ENCODE results near the gene RABGAP1L. TPM values are rescaled to one million over a fixed set of nuclear protein-coding genes. Genes with fewer than 3 reads are reported as not detected.
"Not testable (repeated sequence)": the region's sequence is repeated elsewhere in the genome, so short reads cannot be mapped to it uniquely, and the experiment has no call there.

RABGAP1L gene
- total RNA-seq, 1 donor from 2014 or later, result 44.1 TPM

DNA sequence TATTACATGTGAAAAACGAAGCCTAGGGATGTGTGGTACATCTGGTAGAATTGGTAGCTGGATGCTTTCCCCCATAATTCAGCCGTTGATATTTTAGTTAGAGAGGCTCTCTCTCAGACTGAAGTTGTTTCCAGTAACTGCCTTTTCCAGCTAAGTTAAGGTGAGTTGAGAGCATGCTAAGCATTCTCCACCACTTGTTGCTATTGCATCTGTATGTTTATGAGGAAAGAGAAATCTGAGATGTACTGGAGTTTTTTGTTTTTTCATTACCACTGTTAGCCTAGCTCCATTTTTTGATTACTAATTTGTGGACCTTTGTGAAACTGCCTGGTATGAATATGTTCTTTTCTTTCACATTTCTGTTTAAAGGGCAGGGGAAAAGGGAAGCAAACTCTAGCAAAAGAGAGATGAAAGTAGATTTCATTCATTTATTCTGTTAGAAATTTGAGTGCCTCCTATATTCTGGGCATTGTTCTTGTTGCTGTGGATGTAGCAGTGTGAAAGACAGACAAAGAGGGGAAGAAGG, 650.5 kb downstream of the RABGAP1L start:
- Mint-ChIP-seq H3K27ac (ENCODE audit: unreplicated experiment) (no peak overlapping the region), H3K9me3 (ENCODE audit: unreplicated experiment) (no peaks in the 10 kb centered on the region), H3K4me3 (ENCODE audit: unreplicated experiment) (no peak overlapping the region), H3K4me1 (ENCODE audit: low read depth, unreplicated experiment) (peaks cover 5% of the 10 kb centered on the region), H3K27me3 (ENCODE audit: unreplicated experiment) (no peaks in the 10 kb centered on the region), H3K36me3 (ENCODE audit: unreplicated experiment) (no peaks in the 10 kb centered on the region)
- TF ChIP-seq, protein P1, sequence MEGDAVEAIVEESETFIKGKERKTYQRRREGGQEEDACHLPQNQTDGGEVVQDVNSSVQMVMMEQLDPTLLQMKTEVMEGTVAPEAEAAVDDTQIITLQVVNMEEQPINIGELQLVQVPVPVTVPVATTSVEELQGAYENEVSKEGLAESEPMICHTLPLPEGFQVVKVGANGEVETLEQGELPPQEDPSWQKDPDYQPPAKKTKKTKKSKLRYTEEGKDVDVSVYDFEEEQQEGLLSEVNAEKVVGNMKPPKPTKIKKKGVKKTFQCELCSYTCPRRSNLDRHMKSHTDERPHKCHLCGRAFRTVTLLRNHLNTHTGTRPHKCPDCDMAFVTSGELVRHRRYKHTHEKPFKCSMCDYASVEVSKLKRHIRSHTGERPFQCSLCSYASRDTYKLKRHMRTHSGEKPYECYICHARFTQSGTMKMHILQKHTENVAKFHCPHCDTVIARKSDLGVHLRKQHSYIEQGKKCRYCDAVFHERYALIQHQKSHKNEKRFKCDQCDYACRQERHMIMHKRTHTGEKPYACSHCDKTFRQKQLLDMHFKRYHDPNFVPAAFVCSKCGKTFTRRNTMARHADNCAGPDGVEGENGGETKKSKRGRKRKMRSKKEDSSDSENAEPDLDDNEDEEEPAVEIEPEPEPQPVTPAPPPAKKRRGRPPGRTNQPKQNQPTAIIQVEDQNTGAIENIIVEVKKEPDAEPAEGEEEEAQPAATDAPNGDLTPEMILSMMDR (IDR thresholded peaks at IDR 0.05; ENCODE audit: partially characterized antibody, unreplicated experiment), result no peak
- no peak for DNase-seq

DNA sequence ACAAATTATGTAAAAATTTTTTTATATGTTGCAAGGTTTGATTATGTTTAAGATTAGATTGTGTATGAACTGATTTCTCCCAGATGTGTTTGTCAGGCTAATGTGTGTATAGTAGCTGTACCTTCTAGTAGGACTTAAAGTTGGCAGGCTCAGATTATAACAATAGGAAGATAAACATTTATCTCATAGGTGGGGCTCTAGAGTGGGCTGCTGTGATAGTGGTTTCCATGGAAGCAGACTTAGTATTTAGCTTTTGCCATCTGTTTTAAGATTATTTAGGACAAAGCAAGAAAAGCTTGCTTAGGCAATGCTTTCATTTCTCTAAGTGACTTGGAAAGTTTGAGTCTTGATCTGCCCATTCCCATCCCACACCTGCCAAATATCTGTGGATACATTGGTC, 652.7 kb downstream of the RABGAP1L start:
- peaks cover 3% of the 10 kb centered on the region for H3K4me1 Mint-ChIP-seq (ENCODE audit: low read depth, unreplicated experiment)
- DNase-seq, result no peak
- no peaks in the 10 kb centered on the region for H3K27me3 Mint-ChIP-seq (ENCODE audit: unreplicated experiment)
- TF ChIP-seq, protein P1 (IDR thresholded peaks at IDR 0.05; ENCODE audit: partially characterized antibody, unreplicated experiment), result no peak
- H3K36me3 Mint-ChIP-seq (ENCODE audit: unreplicated experiment), result no peaks in the 10 kb centered on the region
- H3K4me3 Mint-ChIP-seq (ENCODE audit: unreplicated experiment), result no peak overlapping the region
- no peak overlapping the region for H3K27ac Mint-ChIP-seq (ENCODE audit: unreplicated experiment)
- H3K9me3 Mint-ChIP-seq (ENCODE audit: unreplicated experiment), result no peaks in the 10 kb centered on the region

DNA sequence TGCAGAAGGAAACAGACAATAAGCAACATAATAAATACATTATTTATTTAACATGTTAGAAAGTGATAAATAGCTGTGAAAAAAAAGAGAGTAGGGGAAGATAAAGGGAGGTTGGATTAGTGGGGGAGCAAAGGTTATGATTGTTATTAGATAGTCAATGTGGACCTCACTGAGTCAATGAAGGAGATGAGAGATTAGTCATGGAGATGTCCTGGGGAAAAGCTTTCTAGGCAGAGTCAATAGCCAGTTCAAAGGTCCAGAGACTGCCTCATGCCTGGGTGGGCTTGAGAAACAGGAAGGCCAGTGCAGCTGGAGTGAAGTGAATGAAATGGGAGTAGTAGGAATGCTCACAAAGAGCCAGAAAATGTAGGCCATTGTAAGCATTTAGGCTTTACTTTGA, 653.3 kb downstream of the RABGAP1L start:
- Mint-ChIP-seq H3K4me3 (ENCODE audit: unreplicated experiment) (no peak overlapping the region), H3K9me3 (ENCODE audit: unreplicated experiment) (no peaks in the 10 kb centered on the region), H3K27ac (ENCODE audit: unreplicated experiment) (no peak overlapping the region), H3K36me3 (ENCODE audit: unreplicated experiment) (no peaks in the 10 kb centered on the region), H3K4me1 (ENCODE audit: low read depth, unreplicated experiment) (peaks cover 3% of the 10 kb centered on the region), H3K27me3 (ENCODE audit: unreplicated experiment) (no peaks in the 10 kb centered on the region)
- DNase-seq, result no peak
- TF ChIP-seq, protein P1 (IDR thresholded peaks at IDR 0.05; ENCODE audit: partially characterized antibody, unreplicated experiment), result no peak

DNA sequence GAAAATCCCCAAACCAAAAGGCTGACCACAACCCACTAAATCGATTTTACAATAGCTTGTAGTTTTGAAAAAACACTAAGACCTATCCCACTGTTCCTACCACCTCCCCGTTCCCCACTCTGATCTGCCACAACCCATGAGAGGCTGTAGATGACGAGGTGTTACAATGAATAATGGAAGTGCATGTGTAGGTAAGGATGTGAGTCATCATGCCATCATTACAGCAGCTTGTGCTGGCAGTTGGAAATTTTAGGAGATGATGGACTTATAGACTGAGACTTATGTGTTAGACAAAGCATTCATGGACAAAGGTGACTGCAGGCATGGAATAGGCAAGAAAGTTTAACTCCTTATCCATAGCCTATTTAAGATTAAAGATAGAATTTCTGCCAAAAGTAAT, 655.7 kb downstream of the RABGAP1L start:
- DNase-seq, result no peak
- no peak overlapping the region for H3K27ac Mint-ChIP-seq (ENCODE audit: unreplicated experiment)
- H3K27me3 Mint-ChIP-seq (ENCODE audit: unreplicated experiment), result peaks cover 2% of the 10 kb centered on the region
- TF ChIP-seq, protein P1 (IDR thresholded peaks at IDR 0.05; ENCODE audit: partially characterized antibody, unreplicated experiment), result no peak
- H3K4me3 Mint-ChIP-seq (ENCODE audit: unreplicated experiment), result no peak overlapping the region
- H3K9me3 Mint-ChIP-seq (ENCODE audit: unreplicated experiment), result no peaks in the 10 kb centered on the region
- no peaks in the 10 kb centered on the region for H3K36me3 Mint-ChIP-seq (ENCODE audit: unreplicated experiment)
- peaks cover 2% of the 10 kb centered on the region for H3K4me1 Mint-ChIP-seq (ENCODE audit: low read depth, unreplicated experiment)

DNA sequence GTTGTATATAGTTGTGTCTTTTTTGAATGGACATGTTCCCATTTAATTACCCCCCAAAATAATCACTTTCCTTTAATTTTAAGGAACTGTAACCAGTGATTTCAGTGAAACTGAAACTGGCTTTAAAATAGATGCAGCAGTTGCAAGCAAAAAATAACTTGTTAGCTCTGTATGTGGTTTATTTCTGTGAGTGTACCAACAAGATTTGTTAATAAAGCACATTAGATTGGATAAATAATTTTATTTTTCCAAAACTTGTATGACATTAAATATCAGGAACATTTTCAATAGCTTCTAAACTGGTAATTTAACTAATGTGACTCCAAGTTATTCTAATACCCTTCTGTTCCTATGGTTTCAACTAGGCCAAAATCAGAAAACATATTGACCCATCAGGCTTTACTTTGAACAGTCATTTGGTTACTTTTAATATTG, 656.2 kb downstream of the RABGAP1L start:
- Mint-ChIP-seq H3K9me3 (ENCODE audit: unreplicated experiment) (no peaks in the 10 kb centered on the region), H3K27ac (ENCODE audit: unreplicated experiment) (no peak overlapping the region), H3K4me3 (ENCODE audit: unreplicated experiment) (no peak overlapping the region), H3K36me3 (ENCODE audit: unreplicated experiment) (no peaks in the 10 kb centered on the region), H3K4me1 (ENCODE audit: low read depth, unreplicated experiment) (no peaks in the 10 kb centered on the region), H3K27me3 (ENCODE audit: unreplicated experiment) (peaks cover 2% of the 10 kb centered on the region)
- TF ChIP-seq, protein P1 (IDR thresholded peaks at IDR 0.05; ENCODE audit: partially characterized antibody, unreplicated experiment), result no peak
- DNase-seq, result no peak

DNA sequence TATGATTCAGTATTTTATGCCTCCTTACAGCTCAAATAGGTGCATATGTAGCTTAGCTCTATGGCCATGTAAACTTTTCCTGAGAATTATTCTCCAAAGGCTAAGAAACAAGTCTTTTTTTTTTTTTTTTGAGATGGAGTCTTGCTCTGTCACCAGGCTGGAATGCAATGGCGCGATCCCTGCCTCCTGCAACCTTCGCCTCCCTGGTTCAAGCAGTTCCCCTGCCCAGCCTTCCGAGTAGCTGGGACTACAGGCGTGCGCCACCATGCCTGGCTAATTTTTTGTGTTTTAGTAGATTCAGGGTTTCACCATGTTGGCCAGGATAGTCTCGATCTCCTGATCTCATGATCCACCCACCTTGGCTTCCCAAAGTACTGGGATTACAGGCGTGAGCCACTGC, 657.3 kb downstream of the RABGAP1L start:
- not testable (repeated sequence) for H3K27ac Mint-ChIP-seq (ENCODE audit: unreplicated experiment); H3K27me3 Mint-ChIP-seq (ENCODE audit: unreplicated experiment); H3K36me3 Mint-ChIP-seq (ENCODE audit: unreplicated experiment); H3K4me3 Mint-ChIP-seq (ENCODE audit: unreplicated experiment); H3K9me3 Mint-ChIP-seq (ENCODE audit: unreplicated experiment); DNase-seq; H3K4me1 Mint-ChIP-seq (ENCODE audit: low read depth, unreplicated experiment)

Data from glutamatergic neuron (in vitro differentiated cells).